Activated CD8-positive, alpha-beta T cell treated with anti-CD3 and anti-CD28 coated beads for 36 hours (primary cell): ENCODE results near the gene LILRB4. TPM values are rescaled to one million over a fixed set of nuclear protein-coding genes. Genes with fewer than 3 reads are reported as not detected.

Experiments used
- ATAC-seq: fragments of 200-7000 bp; cut with Tn5 transposase; one replicate; pipeline ENCODE4 v1.10.0; 2021; ENCODE audit warnings: mild to moderate bottlenecking, moderate library complexity
- CTCF ChIA-PET: fragments of 350-600 bp; sonication (Branson Sonifier 250); formaldehyde crosslinking; loops from one replicate; lab custom pipeline; 2021; ENCODE audit warnings: antibody characterized with exemption; lab: Charles Lee
- POLR2A ChIA-PET: fragments of 350-600 bp; sonication (Branson Sonifier 250); formaldehyde crosslinking; loops from one replicate; lab custom pipeline; 2021; ENCODE audit warnings: antibody characterized with exemption; lab: Charles Lee
- DNase-seq: peaks from one replicate; pipeline ENCODE4 v3.0.0-alpha.2; 2020
- H3K27ac Mint-ChIP-seq: one replicate; pipeline ENCODE4 v1.8.0; 2021; ENCODE audit warnings: mild to moderate bottlenecking, mixed read lengths
- H3K27me3 Mint-ChIP-seq: one replicate; pipeline ENCODE4 v1.8.0; 2021; ENCODE audit warnings: mixed read lengths
- H3K36me3 Mint-ChIP-seq: one replicate; pipeline ENCODE4 v1.8.0; 2021; ENCODE audit warnings: low read depth, mixed read lengths
- H3K4me1 Mint-ChIP-seq: one replicate; pipeline ENCODE4 v1.8.0; 2021; ENCODE audit warnings: low read depth, mixed read lengths
- H3K4me3 Mint-ChIP-seq: one replicate; pipeline ENCODE4 v1.8.0; 2021; ENCODE audit warnings: mild to moderate bottlenecking, moderate library complexity, mixed read lengths
- H3K9me3 Mint-ChIP-seq: one replicate; pipeline ENCODE4 v1.8.0; 2021; ENCODE audit warnings: mixed read lengths
- intact Hi-C: fragments of 100-400 bp; cut with micrococcal nuclease; formaldehyde crosslinking; loops from one replicate; pipeline ENCODE4 v1.10.0; 2022
- total RNA-seq, 2 experiments: library from RNA; stranded (reverse); gene quantifications; one replicate each; pipeline ENCODE4 v1.2.3, GENCODE V29; 2021
- TF ChIP-seq, protein P1 (sequence below): fragments of 200-600 bp; IDR thresholded peaks from one replicate; pipeline ENCODE4 v1.8.0; 2022; ENCODE audit warnings: antibody characterized with exemption, mild to moderate bottlenecking

LILRB4 gene
- total RNA-seq, 2 experiments from 2014 or later: not detected

DNA sequence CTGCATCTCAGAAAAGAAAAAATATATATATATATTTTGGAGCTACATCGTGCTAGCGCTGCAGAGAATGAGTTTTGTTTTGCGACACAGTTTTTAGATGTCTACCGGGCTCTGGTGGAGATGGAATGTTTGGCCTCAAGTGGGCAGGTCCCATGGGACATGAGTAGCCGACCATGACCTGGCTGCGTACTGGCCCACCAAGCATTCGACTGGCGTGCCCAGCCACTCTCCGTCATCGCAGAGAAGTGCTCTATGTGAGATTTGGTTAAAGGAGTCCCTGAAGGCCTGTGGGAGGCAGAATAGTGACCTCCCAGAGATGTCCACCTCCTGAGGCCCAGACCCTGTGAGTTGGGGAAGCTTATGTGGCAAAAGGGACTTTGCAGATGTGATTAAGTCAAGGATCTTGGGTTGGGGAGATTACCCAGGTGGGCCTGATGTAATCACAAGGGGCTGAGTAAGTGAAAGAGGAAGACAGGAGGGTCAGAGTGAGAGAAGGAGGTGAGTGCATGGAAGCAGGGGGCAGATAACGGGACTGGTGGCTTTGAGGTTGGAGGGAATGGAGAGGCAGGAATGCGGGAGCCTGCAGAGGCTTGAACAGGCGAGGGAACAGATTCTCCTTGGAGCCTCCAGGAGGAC lies 821 bp upstream of the LILRB4 start:
- DNase-seq: no peak
- ChIA-PET POLR2A (interaction anchor here (0.7 kb wide), 1 partner anchor 62 kb away, joined by 3 read pairs; no protein-coding TSS in a partner anchor), CTCF (interaction anchor here (1.3 to 1.5 kb wide), 3 partner anchors 10 to 1415 kb away, joined by 3 to 6 read pairs (median 3); no protein-coding TSS in a partner anchor)
- ATAC-seq: no peak
- Mint-ChIP-seq H3K9me3 (no peaks in the 10 kb centered on the region), H3K36me3 (no peaks in the 10 kb centered on the region), H3K4me1 (no peaks in the 10 kb centered on the region), H3K27ac (no peak overlapping the region), H3K27me3 (peaks cover 19% of the 10 kb centered on the region), H3K4me3 (no peak overlapping the region)
- TF ChIP-seq, protein P1, sequence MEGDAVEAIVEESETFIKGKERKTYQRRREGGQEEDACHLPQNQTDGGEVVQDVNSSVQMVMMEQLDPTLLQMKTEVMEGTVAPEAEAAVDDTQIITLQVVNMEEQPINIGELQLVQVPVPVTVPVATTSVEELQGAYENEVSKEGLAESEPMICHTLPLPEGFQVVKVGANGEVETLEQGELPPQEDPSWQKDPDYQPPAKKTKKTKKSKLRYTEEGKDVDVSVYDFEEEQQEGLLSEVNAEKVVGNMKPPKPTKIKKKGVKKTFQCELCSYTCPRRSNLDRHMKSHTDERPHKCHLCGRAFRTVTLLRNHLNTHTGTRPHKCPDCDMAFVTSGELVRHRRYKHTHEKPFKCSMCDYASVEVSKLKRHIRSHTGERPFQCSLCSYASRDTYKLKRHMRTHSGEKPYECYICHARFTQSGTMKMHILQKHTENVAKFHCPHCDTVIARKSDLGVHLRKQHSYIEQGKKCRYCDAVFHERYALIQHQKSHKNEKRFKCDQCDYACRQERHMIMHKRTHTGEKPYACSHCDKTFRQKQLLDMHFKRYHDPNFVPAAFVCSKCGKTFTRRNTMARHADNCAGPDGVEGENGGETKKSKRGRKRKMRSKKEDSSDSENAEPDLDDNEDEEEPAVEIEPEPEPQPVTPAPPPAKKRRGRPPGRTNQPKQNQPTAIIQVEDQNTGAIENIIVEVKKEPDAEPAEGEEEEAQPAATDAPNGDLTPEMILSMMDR: no peak
- intact Hi-C loops: no loop called here

GRCh38 chr19:54665530-54665929 lies 2.7 kb downstream of the LILRB4 start:
- TF ChIP-seq, protein P1: no peak
- ChIA-PET CTCF (no interaction called here), POLR2A (interaction anchor here (0.7 kb wide), 1 partner anchor 235 kb away, joined by 3 read pairs; no protein-coding TSS in a partner anchor)
- no peaks in the 10 kb centered on the region for H3K36me3 Mint-ChIP-seq
- no peak for DNase-seq
- no peak for ATAC-seq
- peaks cover 5% of the 10 kb centered on the region for H3K27me3 Mint-ChIP-seq
- no peak overlapping the region for H3K27ac Mint-ChIP-seq
- H3K4me1 Mint-ChIP-seq: no peaks in the 10 kb centered on the region
- H3K9me3 Mint-ChIP-seq: peaks cover 2% of the 10 kb centered on the region
- intact Hi-C loops: no loop called here
- no peak overlapping the region for H3K4me3 Mint-ChIP-seq

DNA sequence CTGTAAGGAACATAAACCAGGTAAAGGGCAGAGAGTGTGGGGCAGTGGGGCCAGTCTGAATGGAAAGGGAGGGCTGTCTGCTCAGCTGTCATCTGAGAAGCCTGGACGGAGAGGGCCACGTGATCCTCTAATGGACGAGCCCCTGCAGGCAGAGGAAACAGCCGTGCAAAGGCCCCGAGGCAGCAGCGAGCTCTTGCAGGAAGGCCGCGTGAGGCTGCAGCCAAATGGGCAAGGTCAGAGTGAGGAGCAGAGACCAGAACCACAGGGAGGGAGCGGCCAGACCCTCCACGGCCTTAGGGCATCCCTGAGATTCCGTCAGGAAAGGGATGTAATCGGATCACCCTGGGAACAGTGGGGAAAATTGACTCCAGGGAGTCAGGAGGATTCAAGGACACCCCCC lies 4.4 kb downstream of the LILRB4 start:
- Mint-ChIP-seq H3K9me3 (peaks cover 2% of the 10 kb centered on the region), H3K36me3 (no peaks in the 10 kb centered on the region), H3K27me3 (peaks cover 2% of the 10 kb centered on the region), H3K27ac (no peak overlapping the region), H3K4me1 (no peaks in the 10 kb centered on the region), H3K4me3 (no peak overlapping the region)
- ChIA-PET POLR2A (no interaction called here), CTCF (interaction anchor here (1.6 kb wide), 1 partner anchor 10 kb away, joined by 3 read pairs; no protein-coding TSS in a partner anchor)
- no peak for DNase-seq
- no peak for ATAC-seq
- intact Hi-C loops: no loop called here
- TF ChIP-seq, protein P1: no peak

DNA sequence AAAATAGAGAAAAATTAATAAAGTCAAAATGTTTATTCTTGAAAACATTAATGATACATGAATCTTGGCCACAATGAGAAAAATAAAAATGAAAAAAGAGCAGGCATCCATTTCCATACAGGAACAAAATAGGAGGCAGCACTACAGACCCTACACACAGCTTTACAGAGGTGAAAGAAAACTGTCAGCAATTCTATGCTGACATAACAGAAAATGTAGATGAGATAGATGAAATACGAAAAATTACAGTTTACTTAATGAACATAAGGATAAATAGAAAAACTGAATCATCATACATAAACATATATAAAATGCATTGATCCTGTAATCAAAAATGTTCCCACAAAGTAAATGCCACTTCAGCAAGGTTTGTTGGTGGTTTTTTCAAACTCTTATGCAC lies 5.6 kb downstream of the LILRB4 start:
- Mint-ChIP-seq H3K27me3 (peaks cover 1% of the 10 kb centered on the region), H3K9me3 (peaks cover 2% of the 10 kb centered on the region), H3K36me3 (no peaks in the 10 kb centered on the region), H3K4me3 (no peak overlapping the region), H3K4me1 (no peaks in the 10 kb centered on the region), H3K27ac (no peak overlapping the region)
- no peak for DNase-seq
- ATAC-seq: no peak
- intact Hi-C loops: no loop called here
- ChIA-PET POLR2A (no interaction called here), CTCF (interaction anchor here (0.8 kb wide), 1 partner anchor 16 kb away, joined by 4 read pairs; no protein-coding TSS in a partner anchor)
- TF ChIP-seq, protein P1: no peak

DNA sequence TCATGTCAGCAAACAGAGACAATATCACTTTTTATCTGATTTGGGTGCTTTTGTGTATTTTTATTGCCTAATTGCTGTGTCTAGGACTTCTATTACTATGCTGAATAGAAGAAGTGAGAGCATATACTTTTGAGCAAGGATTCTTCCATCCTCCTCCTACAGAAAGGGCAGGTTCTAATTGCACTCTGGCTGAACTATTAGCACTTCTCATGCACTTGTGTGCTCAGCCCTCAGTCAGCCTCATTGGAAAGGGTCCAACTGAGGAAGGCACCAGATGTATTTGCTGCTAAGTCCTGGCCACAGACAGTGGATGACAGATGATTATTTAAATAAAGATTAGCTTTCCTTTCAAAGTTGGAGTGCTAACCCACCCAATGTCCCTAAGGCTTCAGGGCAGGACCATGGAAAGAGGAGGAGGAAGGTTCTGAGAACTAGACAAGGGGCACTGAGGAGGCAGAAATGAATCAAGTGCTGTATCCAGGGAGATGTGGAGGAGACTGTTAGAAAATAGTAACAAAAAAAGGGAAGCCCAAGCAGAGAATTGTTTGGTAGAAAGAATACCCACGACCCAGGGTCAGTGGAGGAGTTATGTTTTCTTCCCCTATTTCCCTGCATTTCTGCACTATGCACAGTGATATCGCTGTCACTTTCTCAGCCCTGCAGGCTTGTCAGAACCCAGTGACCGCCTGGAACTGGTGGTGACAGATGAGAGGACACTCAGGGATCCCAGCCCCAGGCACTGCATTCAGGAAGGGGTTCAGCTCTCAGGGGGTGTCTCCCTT lies 8.0 kb downstream of the LILRB4 start:
- Mint-ChIP-seq H3K27me3 (peaks cover 4% of the 10 kb centered on the region), H3K9me3 (peaks cover 2% of the 10 kb centered on the region), H3K4me3 (no peak overlapping the region), H3K27ac (no peak overlapping the region), H3K36me3 (no peaks in the 10 kb centered on the region), H3K4me1 (no peaks in the 10 kb centered on the region)
- ChIA-PET POLR2A (no interaction called here), CTCF (interaction anchor here (1.2 to 5.4 kb wide), 4 partner anchors 17 to 255 kb away, joined by 3 to 66 read pairs (median 4); partner anchors contain the start of gene TTYH1)
- intact Hi-C loops: loop anchor here (5.0 kb wide), 1 partner anchor 193 kb away; no protein-coding TSS in a partner anchor
- ATAC-seq (no peak), DNase-seq (no peak)
- TF ChIP-seq, protein P1: no peak
